H1 (cell line): ENCODE data around the gene SCGN. TPM values are rescaled to one million over a fixed set of nuclear protein-coding genes. Genes with fewer than 3 reads are reported as not detected.

Experiments used
- CTCF ChIA-PET: fragments of 300-600 bp; sonication (Branson Sonifier 250); formaldehyde crosslinking; loops from one replicate; lab custom pipeline; 2021; ENCODE audit not compliant: partially characterized antibody; lab: Charles Lee
- POLR2A ChIA-PET: fragments of 300-600 bp; sonication (Branson Sonifier 250); formaldehyde crosslinking; loops from one replicate; lab custom pipeline; 2021; ENCODE audit warnings: inconsistent platforms; ENCODE audit not compliant: partially characterized antibody; lab: Charles Lee
- DNase-seq, 2 experiments: peaks; one replicate each; pipeline versions ENCODE4 v3.0.0 to v3.0.0-alpha.2; 2010 to 2022; ENCODE audit warnings: low spot score in 2 of 2, low read depth in 1 of 2, mixed read lengths in 1 of 2
- FAIRE-seq: peaks from 2 replicates; lab custom pipeline; 2011; peaks lifted over from hg19 to GRCh38; lab: Jason Lieb, UNC
- H2AFZ ChIP-seq: 2 replicates; pipeline ENCODE4 v1.8.1; 2012; ENCODE audit warnings: low read length, inconsistent platforms
- H2AK5ac ChIP-seq: 2 replicates; pipeline ENCODE4 v1.6.1; 2013; ENCODE audit warnings: low read depth, low read length
- H2BK120ac ChIP-seq: replicated peaks from 2 replicates; pipeline ENCODE3; 2013; ENCODE audit warnings: low read depth, low read length, inconsistent platforms
- H2BK12ac ChIP-seq: 2 replicates; pipeline ENCODE4 v1.6.1; 2013; ENCODE audit warnings: low read depth, low read length
- H2BK15ac ChIP-seq: 2 replicates; pipeline ENCODE4 v1.6.1; 2013; ENCODE audit warnings: low read length
- H2BK20ac ChIP-seq: 2 replicates; pipeline ENCODE4 v1.6.1; 2013; ENCODE audit warnings: low read length
- H2BK5ac ChIP-seq: 2 replicates; pipeline ENCODE4 v1.6.1; 2013; ENCODE audit warnings: low read depth, low read length
- H3K14ac ChIP-seq: 2 replicates; pipeline ENCODE4 v1.6.1; 2013; ENCODE audit warnings: inconsistent platforms; ENCODE audit not compliant: insufficient read length
- H3K18ac ChIP-seq: 2 replicates; pipeline ENCODE4 v1.6.1; 2013; ENCODE audit warnings: low read length; ENCODE audit errors: extremely low read depth
- H3K23ac ChIP-seq: 2 replicates; pipeline ENCODE4 v1.6.1; 2013; ENCODE audit warnings: inconsistent platforms; ENCODE audit not compliant: insufficient read length
- H3K23me2 ChIP-seq: 2 replicates; pipeline ENCODE4 v1.6.1; 2013; ENCODE audit warnings: low read depth, low read length
- H3K27ac ChIP-seq: 2 replicates; pipeline ENCODE4 v1.6.1; 2011; ENCODE audit warnings: low read depth, low read length, inconsistent platforms
- H3K27me3 ChIP-seq, 4 experiments: replicated peaks in 1 of 4; 1 replicate in 1 of 4; 2 replicates in 3 of 4; pipeline versions ENCODE4 v1.6.1 to v1.8.1; 2011 to 2013; ENCODE audit warnings: low read length in 3 of 4, mild to moderate bottlenecking in 3 of 4, inconsistent platforms in 2 of 4, mixed read lengths in 2 of 4, moderate library complexity in 1 of 4; ENCODE audit not compliant: control insufficient read depth in 3 of 4, insufficient read depth in 3 of 4; ENCODE audit errors: extremely low read depth in 1 of 4
- H3K36me3 ChIP-seq, 4 experiments: 2 replicates each; pipeline versions ENCODE4 v1.6.1 to v1.8.1; 2011 to 2013; ENCODE audit warnings: mild to moderate bottlenecking in 4 of 4, low read length in 3 of 4, moderate library complexity in 2 of 4, control low read depth in 1 of 4, inconsistent platforms in 1 of 4; ENCODE audit not compliant: insufficient read depth in 4 of 4, control insufficient read depth in 2 of 4
- H3K4ac ChIP-seq: replicated peaks from 2 replicates; pipeline ENCODE3; 2013; ENCODE audit warnings: low read length, low read depth, mixed read lengths, inconsistent platforms; ENCODE audit not compliant: insufficient read length
- H3K4me1 ChIP-seq, 4 experiments: replicated peaks in 1 of 4; 1 replicate in 1 of 4; 2 replicates in 3 of 4; pipeline versions ENCODE4 v1.6.1 to v1.8.1; 2011 to 2013; ENCODE audit warnings: low read length in 3 of 4, inconsistent platforms in 2 of 4, mixed read lengths in 1 of 4; ENCODE audit not compliant: insufficient read depth in 4 of 4, control insufficient read depth in 3 of 4
- H3K4me2 ChIP-seq, 2 experiments: 2 replicates each; pipeline versions ENCODE4 v1.6.1 to v1.8.1; 2011 to 2013; ENCODE audit warnings: low read depth in 2 of 2, low read length in 2 of 2, control low read depth in 1 of 2, inconsistent platforms in 1 of 2, mild to moderate bottlenecking in 1 of 2; ENCODE audit not compliant: insufficient read depth in 1 of 2
- H3K4me3 ChIP-seq, 4 experiments: fragments of 200-600, 300-600 bp in 1 of 4; sonication (generic), shearing (Covaris generic), sonication (Bioruptor Twin) in 1 of 4; 2 replicates each; pipeline versions ENCODE4 v1.5.1 to v1.8.1; 2011 to 2016; ENCODE audit warnings: low read length in 4 of 4, low read depth in 3 of 4, control low read depth in 2 of 4, inconsistent platforms in 2 of 4, mild to moderate bottlenecking in 2 of 4, mixed read lengths in 1 of 4, moderate library complexity in 1 of 4; ENCODE audit not compliant: insufficient read depth in 2 of 4; ENCODE audit errors: extremely low read depth in 1 of 4
- H3K56ac ChIP-seq: replicated peaks from 2 replicates; pipeline ENCODE3; 2013; ENCODE audit warnings: low read depth, mild to moderate bottlenecking, mixed read lengths, low read length, inconsistent platforms; ENCODE audit not compliant: insufficient read length
- H3K79me1 ChIP-seq: 2 replicates; pipeline ENCODE4 v1.6.1; 2013; ENCODE audit warnings: low read depth, low read length, control low read depth
- H3K79me2 ChIP-seq, 2 experiments: 2 replicates each; pipeline versions ENCODE4 v1.6.1 to v1.8.1; 2012 to 2013; ENCODE audit warnings: low read length in 2 of 2, mild to moderate bottlenecking in 2 of 2, inconsistent platforms in 1 of 2; ENCODE audit not compliant: insufficient read depth in 2 of 2, control insufficient read depth in 1 of 2
- H3K9ac ChIP-seq, 4 experiments: replicated peaks in 1 of 4; 1 replicate in 1 of 4; 2 replicates in 3 of 4; pipeline versions ENCODE4 v1.6.1 to v1.8.1; 2011 to 2013; ENCODE audit warnings: low read depth in 3 of 4, low read length in 3 of 4, control low read depth in 2 of 4, mild to moderate bottlenecking in 2 of 4, moderate library complexity in 2 of 4, inconsistent platforms in 1 of 4; ENCODE audit errors: extremely low read depth in 1 of 4
- H3K9me3 ChIP-seq, 2 experiments: 2 replicates each; pipeline versions ENCODE4 v1.6.1 to v1.8.1; 2012 to 2013; ENCODE audit warnings: mild to moderate bottlenecking in 2 of 2, moderate library complexity in 2 of 2, control low read depth in 1 of 2, inconsistent platforms in 1 of 2, low read depth in 1 of 2, low read length in 1 of 2, mixed read lengths in 1 of 2; ENCODE audit not compliant: insufficient read depth in 2 of 2
- H4K20me1 ChIP-seq, 2 experiments: replicated peaks in 1 of 2; 2 replicates each; pipeline versions ENCODE3 to v1.8.1; 2011 to 2013; ENCODE audit warnings: inconsistent platforms in 2 of 2, low read length in 2 of 2, mild to moderate bottlenecking in 1 of 2; ENCODE audit not compliant: insufficient read depth in 2 of 2, control insufficient read depth in 1 of 2
- H4K5ac ChIP-seq: 2 replicates; pipeline ENCODE4 v1.6.1; 2013; ENCODE audit warnings: low read length, low read depth, mixed read lengths, inconsistent platforms; ENCODE audit not compliant: insufficient read length
- H4K8ac ChIP-seq: 2 replicates; pipeline ENCODE4 v1.8.0; 2013; ENCODE audit warnings: mild to moderate bottlenecking, moderate library complexity, low read length, inconsistent platforms; ENCODE audit not compliant: insufficient read depth; ENCODE audit errors: extremely low read depth
- H4K91ac ChIP-seq: replicated peaks from 2 replicates; pipeline ENCODE3; 2013; ENCODE audit warnings: low read length, mixed read lengths, inconsistent platforms; ENCODE audit not compliant: insufficient read length
- CHD1 ChIP-seq: IDR thresholded peaks from 2 replicates; pipeline ENCODE4 v1.6.1; 2012; ENCODE audit warnings: low read depth, low read length, improper control_type of control experiment
- CREB1 ChIP-seq: IDR thresholded peaks from 2 replicates; pipeline ENCODE4 v1.6.1; 2012; ENCODE audit warnings: inconsistent platforms
- EZH2 ChIP-seq: fragments of 200-600 bp; sonication (generic); IDR thresholded peaks from 2 replicates; pipeline ENCODE4 v1.7.1; 2012; ENCODE audit warnings: low read depth, mild to moderate bottlenecking, moderate library complexity, low read length, inconsistent platforms; ENCODE audit not compliant: severe bottlenecking
- GTF2F1 ChIP-seq: IDR thresholded peaks from 2 replicates; pipeline ENCODE4 v1.6.1; 2012; ENCODE audit warnings: low read depth, low read length, improper control_type of control experiment, borderline replicate concordance
- HDAC2 ChIP-seq, 2 experiments: fragments of 300-600 bp in 1 of 2; sonication (generic) in 1 of 2; IDR thresholded peaks; 2 replicates each; pipeline ENCODE4 v1.6.1; 2011 to 2012; ENCODE audit warnings: low read depth in 2 of 2, low read length in 2 of 2, mild to moderate bottlenecking in 2 of 2, moderate library complexity in 2 of 2, borderline replicate concordance in 1 of 2, inconsistent platforms in 1 of 2
- NANOG ChIP-seq: IDR thresholded peaks from 2 replicates; pipeline ENCODE4 v1.6.1; 2011; ENCODE audit warnings: low read length, low read depth, mild to moderate bottlenecking, inconsistent platforms; ENCODE audit not compliant: insufficient read depth, poor library complexity, severe bottlenecking
- POLR2AphosphoS5 ChIP-seq: IDR thresholded peaks from 2 replicates; pipeline ENCODE4 v1.6.1; 2011; ENCODE audit warnings: low read depth, low read length
- TEAD4 ChIP-seq: IDR thresholded peaks from 2 replicates; pipeline ENCODE4 v1.6.1; 2012; ENCODE audit warnings: low read depth, low read length, inconsistent platforms, mixed read lengths
- WGBS, 2 experiments: shearing (Covaris generic) in 1 of 2; methylation state at CpG; one replicate each; pipeline versions ENCODE4 v1.1.6 to v1.1.7; 2013 to 2015; ENCODE audit warnings: low lambda C conversion rate in 2 of 2, mixed read lengths in 2 of 2, inconsistent platforms in 1 of 2, low coverage in 1 of 2, missing lambda C conversion rate in 1 of 2; ENCODE audit not compliant: insufficient replicate concordance in 2 of 2, insufficient coverage in 1 of 2, insufficient read length in 1 of 2; ENCODE audit errors: extremely low coverage in 1 of 2, missing lambda C conversion rate in 1 of 2; 5-methylcytosine and 5-hydroxymethylcytosine counted together
- polyA plus RNA-seq, 7 experiments: library from polyadenylated mRNA; depleted of rRNA in 3 of 7; stranded (reverse) in 5 of 7; unstranded in 2 of 7; fragments of >200 nt in 5 of 7; fragments of 200-250 nt in 2 of 7; gene quantifications; 1 replicate in 5 of 7; 2 replicates in 1 of 7; 4 replicates in 1 of 7; pipeline versions ENCODE4 v1.2.1 to v1.2.3, GENCODE V29; 2011 to 2013; ENCODE audit warnings: missing spikeins in 2 of 7, mixed read lengths in 2 of 7
- total RNA-seq: library from RNA; stranded (reverse); fragmentation: NEBNext Ultra II Directional; extraction: Animal tissue kit (Norgen Biotek cat#: 25700); gene quantifications from 2 replicates; pipeline ENCODE4 v1.2.1, GENCODE V29; 2021

SCGN gene
- total and polyA plus RNA-seq, 2 of the 8 experiments (the other 6 are each of a cell fraction or from before 2014, with no cell fraction given), result not detected

- H4K5ac ChIP-seq, result no peak overlapping the region
- H2BK120ac ChIP-seq, result no peak overlapping the region
- no peak for FAIRE-seq
- no peak overlapping the region for H3K18ac ChIP-seq
- H3K9me3 ChIP-seq, result no peaks in the 10 kb centered on the region
- no peak overlapping the region for H3K27ac ChIP-seq
- DNase-seq, result no peak
- H2BK20ac ChIP-seq, result no peak overlapping the region
- peaks cover 0 to 13% (median 6%) of the 10 kb centered on the region in 4 experiments; a peak in 5 of 7 replicates for H3K4me1 ChIP-seq
- no peak overlapping the region for H2BK15ac ChIP-seq
- no peak overlapping the region for H3K14ac ChIP-seq
- 72% methylated on average over 1 of the region's 1 CpG; no CpG with 5 or more reads in 1 of the 2 experiments for WGBS, 2 experiments
- H4K20me1 ChIP-seq, result no peaks in the 10 kb centered on the region
- H3K36me3 ChIP-seq, result peaks cover 0 to 7% (median 0%) of the 10 kb centered on the region in 4 experiments; a peak in 1 of 8 replicates
- POLR2A ChIA-PET, result no interaction called here
- no peaks in the 10 kb centered on the region for H3K79me1 ChIP-seq
- H3K27me3 ChIP-seq, result no peaks in the 10 kb centered on the region
- no peaks in the 10 kb centered on the region for H3K79me2 ChIP-seq
- TF ChIP-seq CHD1, result no peak
- no peak for TF ChIP-seq GTF2F1
- TF ChIP-seq TEAD4, result no peak
- TF ChIP-seq NANOG, result no peak
- no peak for TF ChIP-seq POLR2AphosphoS5
- no peak for TF ChIP-seq EZH2
- no peak for TF ChIP-seq CREB1
- no peak for TF ChIP-seq HDAC2 (IDR thresholded peaks at IDR 0.05; ENCODE audit: borderline replicate concordance in 1 of 2, low read depth in 2 of 2, low read length in 2 of 2)
- H3K9ac ChIP-seq, result no peak overlapping the region
- CTCF ChIA-PET, result interaction anchor here (1.6 kb wide), 1 partner anchor 23 kb away, joined by 5 read pairs; no protein-coding TSS in a partner anchor
- H4K91ac ChIP-seq, result no peak overlapping the region
- no peak overlapping the region for H3K4me3 ChIP-seq
- no peak overlapping the region for H2BK5ac ChIP-seq
- H3K4me2 ChIP-seq, result no peak overlapping the region
- no peak overlapping the region for H3K56ac ChIP-seq
- H4K8ac ChIP-seq, result no peak overlapping the region
- H3K4ac ChIP-seq, result no peak overlapping the region
- H2AFZ ChIP-seq, result no peak overlapping the region
- H3K23ac ChIP-seq, result no peak overlapping the region
- no peaks in the 10 kb centered on the region for H3K23me2 ChIP-seq
- H2BK12ac ChIP-seq, result no peak overlapping the region
- H2AK5ac ChIP-seq, result no peak overlapping the region
Observed at GRCh38 chr6:25623065-25623464, 28.9 kb upstream of the SCGN start.
